ENCODE results near the gene SLC41A1.

GRCh38 chr1:205791568-205792180 lies 21.3 kb downstream of the SLC41A1 start:
- no peak for TF ChIP-seq EZH2phosphoT487 (IDR thresholded peaks at IDR 0.05; ENCODE audit: insufficient read depth, low read depth)
- TF ChIP-seq EZH2 (IDR thresholded peaks at IDR 0.05; ENCODE audit: insufficient read depth, poor library complexity, severe bottlenecking): no peak

Measured in GM23248 (cell line).